ENCODE data around the gene TOP2A.
"Not testable (repeated sequence)": the region's sequence is repeated elsewhere in the genome, so short reads cannot be mapped to it uniquely, and the experiment has no call there.

Gene TOP2A

GRCh38 chr17:40375786-40376185, 41.9 kb downstream of the TOP2A start:
- DNase-seq = not testable (repeated sequence)

GRCh38 chr17:40374821-40375498, 42.7 kb downstream of the TOP2A start:
- DNase-seq = no peak

- DNase-seq = no peak
Measured at GRCh38 chr17:40373999-40374398, 43.7 kb downstream of the TOP2A start.

GRCh38 chr17:40373324-40373723, 44.4 kb downstream of the TOP2A start:
- DNase-seq = no peak

GRCh38 chr17:40372644-40373043, 45.1 kb downstream of the TOP2A start:
- DNase-seq = not testable (repeated sequence)

GRCh38 chr17:40372031-40372430, 45.7 kb downstream of the TOP2A start:
- DNase-seq = no peak

- no peak for DNase-seq
Measured at GRCh38 chr17:40371261-40371929, 46.3 kb downstream of the TOP2A start.

- DNase-seq = no peak
Measured at GRCh38 chr17:40369923-40370322, 47.8 kb downstream of the TOP2A start.

- not testable (repeated sequence) for DNase-seq
Measured at GRCh38 chr17:40367728-40368127, 50.0 kb downstream of the TOP2A start.

GRCh38 chr17:40366861-40367518, 50.7 kb downstream of the TOP2A start:
- no peak for DNase-seq

GRCh38 chr17:40366076-40366860, 51.4 kb downstream of the TOP2A start:
- DNase-seq = no peak

GRCh38 chr17:40364906-40365305, 52.8 kb downstream of the TOP2A start:
- DNase-seq = no peak

GRCh38 chr17:40364121-40364861, 53.4 kb downstream of the TOP2A start, which contains the start of gene GJD3:
Gene GJD3, minus strand, starts transcription at chr17:40364737. Its CDS starts 922 bp downstream, at chr17:40363815.
- no peak for DNase-seq

- DNase-seq = no peak
Measured at GRCh38 chr17:40363111-40363827, 54.4 kb downstream of the TOP2A start.

- no peak for DNase-seq
Measured at GRCh38 chr17:40362696-40363110, 55.0 kb downstream of the TOP2A start.

- DNase-seq = no peak
Measured at GRCh38 chr17:40361925-40362695, 55.6 kb downstream of the TOP2A start.

- DNase-seq = no peak
Measured at GRCh38 chr17:40361063-40361924, 56.4 kb downstream of the TOP2A start.

- DNase-seq = no peak
Measured at GRCh38 chr17:40360091-40360490, 57.6 kb downstream of the TOP2A start.

GRCh38 chr17:40358323-40359038, 59.2 kb downstream of the TOP2A start:
- peak; percentile 70 for DNase-seq
